ENCODE measurements around the gene CD24. TPM values are rescaled to one million over a fixed set of nuclear protein-coding genes. Genes with fewer than 3 reads are reported as not detected.

The CD24 gene
- total RNA-seq, 3 donors from 2014 or later (not counting 1 experiment from before 2014, with no cell fraction given) = 0.77 to 1.4 (median 1.2) TPM

DNA sequence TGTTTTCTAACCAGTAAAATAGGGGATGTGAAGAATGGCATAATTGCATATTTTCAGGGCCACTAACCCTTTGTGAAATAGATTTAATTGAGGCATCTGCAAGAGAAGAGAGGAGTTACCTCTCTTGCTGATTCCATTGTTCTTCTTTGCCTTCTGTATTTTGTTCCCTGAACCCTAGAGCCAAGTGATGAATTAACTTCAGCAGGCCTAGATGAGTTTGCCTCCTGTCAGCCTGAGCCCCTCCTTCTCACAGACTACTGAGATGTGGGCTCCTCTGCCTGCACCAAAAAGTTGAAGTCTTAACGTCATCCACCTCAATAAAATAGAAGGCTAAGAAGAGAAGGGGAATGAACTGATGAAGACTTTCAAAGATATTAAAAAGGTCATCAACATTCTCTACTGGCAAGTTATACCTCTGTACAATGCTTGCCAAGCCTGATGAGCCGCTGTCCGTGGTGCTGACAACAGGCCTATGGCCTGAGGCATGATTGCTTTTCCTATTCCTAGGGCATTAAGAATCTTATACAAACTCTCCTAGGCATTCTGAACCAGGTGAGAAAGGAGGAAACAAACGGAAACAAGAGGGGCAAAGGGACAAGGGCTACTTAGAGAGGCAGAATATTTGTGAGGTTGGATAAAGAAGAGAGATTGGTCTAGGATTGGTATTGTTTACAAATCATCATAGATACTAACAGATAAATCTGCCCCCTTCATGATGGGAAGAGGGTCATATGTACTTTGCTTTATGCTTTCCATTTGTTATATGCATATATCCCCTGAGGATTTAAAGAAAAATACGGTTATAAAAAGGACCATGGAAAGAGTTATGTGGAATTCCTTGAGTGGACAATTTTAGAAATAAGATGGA lies 46.8 kb downstream of the CD24 start:
- H3K27me3 Mint-ChIP-seq (ENCODE audit: low read depth in 2 of 2) = peaks cover 16 to 35% of the 10 kb centered on the region in 2 donors
- H3K9me3 Mint-ChIP-seq = peaks cover 2% of the 10 kb centered on the region in 2 donors
- 44% methylated on average over 3 of the region's 5 CpGs for WGBS (ENCODE audit: insufficient coverage)
- H3K4me3 ChIP-seq (ENCODE audit: low read length) = no peak overlapping the region
- no peak for ATAC-seq
- no peaks in the 10 kb centered on the region for H3K4me1 Mint-ChIP-seq
- H3K36me3 ChIP-seq (ENCODE audit: control insufficient read depth, insufficient read depth, low read length) = no peaks in the 10 kb centered on the region
- peak in 1 of 2 donors; percentile 16 for DNase-seq
- H3K36me3 Mint-ChIP-seq = no peaks in the 10 kb centered on the region
- H3K4me3 Mint-ChIP-seq = no peak overlapping the region
- no peaks in the 10 kb centered on the region for H3K9me3 ChIP-seq (ENCODE audit: control insufficient read depth, insufficient read depth, low read length)
- H3K27me3 ChIP-seq (ENCODE audit: control insufficient read depth, insufficient read depth, low read length) = peaks cover 6% of the 10 kb centered on the region
- intact Hi-C loops (cut with micrococcal nuclease) = no loop called here
- no peak overlapping the region for H3K27ac ChIP-seq (ENCODE audit: low read length)
- no peak for TF ChIP-seq CTCF (IDR thresholded peaks at IDR 0.05)
- no peaks in the 10 kb centered on the region for H3K4me1 ChIP-seq (ENCODE audit: control insufficient read depth, insufficient read depth, low read length)
- H3K27ac Mint-ChIP-seq = no peak overlapping the region

- Histone ChIP-seq H3K4me3 (ENCODE audit: low read length) (no peak overlapping the region), H3K27me3 (ENCODE audit: control insufficient read depth, insufficient read depth, low read length) (peaks cover 6% of the 10 kb centered on the region), H3K9me3 (ENCODE audit: control insufficient read depth, insufficient read depth, low read length) (no peaks in the 10 kb centered on the region), H3K4me1 (ENCODE audit: control insufficient read depth, insufficient read depth, low read length) (no peaks in the 10 kb centered on the region), H3K27ac (ENCODE audit: low read length) (no peak overlapping the region), H3K36me3 (ENCODE audit: control insufficient read depth, insufficient read depth, low read length) (no peaks in the 10 kb centered on the region)
- intact Hi-C loops (cut with micrococcal nuclease) = no loop called here
- Mint-ChIP-seq H3K27ac (no peak overlapping the region), H3K36me3 (no peaks in the 10 kb centered on the region), H3K9me3 (peaks cover 2% of the 10 kb centered on the region in 2 donors), H3K4me3 (no peak overlapping the region), H3K27me3 (ENCODE audit: low read depth in 2 of 2) (peaks cover 12 to 29% of the 10 kb centered on the region in 2 donors), H3K4me1 (no peaks in the 10 kb centered on the region)
- ATAC-seq (no peak), DNase-seq (no peak)
- WGBS (ENCODE audit: insufficient coverage) = 73% methylated on average over 2 of the region's 3 CpGs
- no peak for TF ChIP-seq CTCF (IDR thresholded peaks at IDR 0.05)
These were observed 48.6 kb downstream of the CD24 start for GRCh38 chr6:106925948-106926347.

- Histone ChIP-seq H3K36me3 (ENCODE audit: control insufficient read depth, insufficient read depth, low read length) (no peaks in the 10 kb centered on the region), H3K9me3 (ENCODE audit: control insufficient read depth, insufficient read depth, low read length) (no peaks in the 10 kb centered on the region), H3K27me3 (ENCODE audit: control insufficient read depth, insufficient read depth, low read length) (peaks cover 6% of the 10 kb centered on the region), H3K27ac (ENCODE audit: low read length) (no peak overlapping the region), H3K4me3 (ENCODE audit: low read length) (no peak overlapping the region), H3K4me1 (ENCODE audit: control insufficient read depth, insufficient read depth, low read length) (no peaks in the 10 kb centered on the region)
- no peak for ATAC-seq
- intact Hi-C loops (cut with micrococcal nuclease) = no loop called here
- WGBS (ENCODE audit: insufficient coverage) = 26% methylated on average over 16 of the region's 17 CpGs
- no peak overlapping the region for H3K4me3 Mint-ChIP-seq
- DNase-seq = no peak
- TF ChIP-seq CTCF (IDR thresholded peaks at IDR 0.05) = no peak
- no peak overlapping the region for H3K27ac Mint-ChIP-seq
- no peaks in the 10 kb centered on the region for H3K36me3 Mint-ChIP-seq
- H3K9me3 Mint-ChIP-seq = peaks cover 2% of the 10 kb centered on the region in 2 donors
- H3K27me3 Mint-ChIP-seq (ENCODE audit: low read depth in 2 of 2) = peaks cover 14 to 27% of the 10 kb centered on the region in 2 donors
- H3K4me1 Mint-ChIP-seq = no peaks in the 10 kb centered on the region
These were observed 49.6 kb downstream of the CD24 start for GRCh38 chr6:106924694-106925523.

Data from natural killer cell (primary cell).